Stomach (tissue), 9 donors: Measurements from ENCODE around the gene CEP55. TPM values are rescaled to one million over a fixed set of nuclear protein-coding genes. Genes with fewer than 3 reads are reported as not detected.

Experiments
- DNase-seq, 2 donors: peaks; one replicate each; pipeline versions ENCODE4 v3.0.0 to v3.0.0-alpha.2; 2013 to 2019
- H3K27ac ChIP-seq, 5 donors: fragments of 200-600 bp in 4 of 5; sonication (generic) in 4 of 5; one replicate each; pipeline ENCODE4 v1.5.1; 2013 to 2019; ENCODE audit warnings: mild to moderate bottlenecking in 1 of 5, moderate library complexity in 1 of 5
- H3K27me3 ChIP-seq, 3 donors: fragments of 200-600 bp; sonication (generic); one replicate each; pipeline ENCODE4 v1.5.1; 2017 to 2019; ENCODE audit warnings: mixed run types in 1 of 3
- H3K36me3 ChIP-seq, 4 donors: fragments of 200-600 bp; sonication (generic); 1 replicate in 3 of 4; 2 replicates in 1 of 4; pipeline ENCODE4 v1.5.1; 2016 to 2019
- H3K4me1 ChIP-seq, 4 donors: fragments of 200-600 bp; sonication (generic); one replicate each; pipeline ENCODE4 v1.5.1; 2016 to 2019
- H3K4me3 ChIP-seq, 4 donors: fragments of 200-600 bp; sonication (generic) in 3 of 4; one replicate each; pipeline ENCODE4 v1.5.1; 2016 to 2019; ENCODE audit warnings: mild to moderate bottlenecking in 1 of 4
- H3K9me3 ChIP-seq, 4 donors: fragments of 200-600 bp; sonication (generic); one replicate each; pipeline ENCODE4 v1.5.1; 2016 to 2019
- EP300 ChIP-seq: sonication (generic); formaldehyde crosslinking; IDR thresholded peaks from one replicate; pipeline ENCODE4 v1.6.1; 2017; ENCODE audit warnings: antibody characterized with exemption
- POLR2A ChIP-seq, 4 donors: fragments of 450-650 bp; IDR thresholded peaks; one replicate each; pipeline ENCODE4 v1.6.1; 2016; ENCODE audit warnings: antibody characterized with exemption in 4 of 4, control low read depth in 2 of 4, mild to moderate bottlenecking in 1 of 4, moderate library complexity in 1 of 4
- POLR2AphosphoS5 ChIP-seq, 3 donors: sonication (generic); formaldehyde crosslinking; IDR thresholded peaks; one replicate each; pipeline ENCODE4 v1.6.1; 2016; ENCODE audit warnings: antibody characterized with exemption in 3 of 3
- WGBS, 5 donors: extraction: QIAGEN DNeasy Blood & Tissue Kit in 3 of 5; methylation state at CpG; one replicate each; pipeline versions ENCODE4 v1.1.5 to v1.1.7; 2013 to 2018; 5-methylcytosine and 5-hydroxymethylcytosine counted together
- intact Hi-C: fragments of 100-400 bp; cut with DNase I; formaldehyde crosslinking; loops from one replicate; pipeline ENCODE4 v1.15.1; 2023; ENCODE audit warnings: low total_unique reads
- polyA plus RNA-seq, 3 donors: library from polyadenylated mRNA; stranded (reverse); fragments of 200-250 nt; gene quantifications; one replicate each; pipeline ENCODE4 v1.2.3, GENCODE V29; 2013
- total RNA-seq, 5 donors: library from RNA; depleted of rRNA; stranded (reverse); fragments of >200 nt; gene quantifications; one replicate each; pipeline versions ENCODE4 v1.1.0 to v1.2.3, GENCODE V29; 2014 to 2016
- TF ChIP-seq, protein P1 (sequence below), 7 experiments: fragments of 450-650 bp in 4 of 7; fragments of 200-600 bp in 3 of 7; sonication (generic) in 3 of 7; IDR thresholded peaks; one replicate each; pipeline ENCODE4 v1.5.1; 2016 to 2019; ENCODE audit warnings: antibody characterized with exemption in 7 of 7, control low read depth in 2 of 7, mild to moderate bottlenecking in 1 of 7
- donor health status: healthy with polysubstance abuse.
- donor health status: Bipolar disorder and iron deficiency.
- donor health status: healthy.

The CEP55 gene
- total and polyA plus RNA-seq, 8 donors: 0.58 to 7.2 (median 3.1) TPM; not detected in 1

- TF ChIP-seq, protein P1, sequence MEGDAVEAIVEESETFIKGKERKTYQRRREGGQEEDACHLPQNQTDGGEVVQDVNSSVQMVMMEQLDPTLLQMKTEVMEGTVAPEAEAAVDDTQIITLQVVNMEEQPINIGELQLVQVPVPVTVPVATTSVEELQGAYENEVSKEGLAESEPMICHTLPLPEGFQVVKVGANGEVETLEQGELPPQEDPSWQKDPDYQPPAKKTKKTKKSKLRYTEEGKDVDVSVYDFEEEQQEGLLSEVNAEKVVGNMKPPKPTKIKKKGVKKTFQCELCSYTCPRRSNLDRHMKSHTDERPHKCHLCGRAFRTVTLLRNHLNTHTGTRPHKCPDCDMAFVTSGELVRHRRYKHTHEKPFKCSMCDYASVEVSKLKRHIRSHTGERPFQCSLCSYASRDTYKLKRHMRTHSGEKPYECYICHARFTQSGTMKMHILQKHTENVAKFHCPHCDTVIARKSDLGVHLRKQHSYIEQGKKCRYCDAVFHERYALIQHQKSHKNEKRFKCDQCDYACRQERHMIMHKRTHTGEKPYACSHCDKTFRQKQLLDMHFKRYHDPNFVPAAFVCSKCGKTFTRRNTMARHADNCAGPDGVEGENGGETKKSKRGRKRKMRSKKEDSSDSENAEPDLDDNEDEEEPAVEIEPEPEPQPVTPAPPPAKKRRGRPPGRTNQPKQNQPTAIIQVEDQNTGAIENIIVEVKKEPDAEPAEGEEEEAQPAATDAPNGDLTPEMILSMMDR (IDR thresholded peaks at IDR 0.05): no peak
- TF ChIP-seq EP300: no peak
- TF ChIP-seq POLR2A (IDR thresholded peaks at IDR 0.05): no peak
- no peak for TF ChIP-seq POLR2AphosphoS5 (IDR thresholded peaks at IDR 0.05)
- H3K27ac ChIP-seq: no peak overlapping the region
- H3K9me3 ChIP-seq: no peaks in the 10 kb centered on the region
- no peak for DNase-seq
- H3K4me1 ChIP-seq: peaks cover 8 to 23% (median 17%) of the 10 kb centered on the region in 4 donors
- H3K27me3 ChIP-seq: peaks cover 13 to 61% (median 28%) of the 10 kb centered on the region in 3 donors
- intact Hi-C loops: no loop called here
- WGBS, 5 donors: 63 to 76% (median 65%) methylated on average over 3 of the region's 3 CpGs
- no peak overlapping the region for H3K4me3 ChIP-seq
- no peaks in the 10 kb centered on the region for H3K36me3 ChIP-seq
Observed at GRCh38 chr10:93565446-93565845, 69.0 kb downstream of the CEP55 start.

- intact Hi-C loops: no loop called here
- H3K36me3 ChIP-seq: no peaks in the 10 kb centered on the region
- peak within 1 kb of the TSS; percentile 26 to 49 (median 32) for H3K4me3 ChIP-seq
- TF ChIP-seq EP300: no peak
- TF ChIP-seq POLR2A (IDR thresholded peaks at IDR 0.05): no peak
- TF ChIP-seq POLR2AphosphoS5 (IDR thresholded peaks at IDR 0.05): no peak
- TF ChIP-seq, protein P1 (IDR thresholded peaks at IDR 0.05): no peak
- DNase-seq: peak; percentile 50 to 56
- 1 to 3% (median 3%) methylated on average over 14 to 85 of the region's 85 CpGs for WGBS, 5 donors
- peaks cover 13 to 64% (median 28%) of the 10 kb centered on the region in 3 donors for H3K27me3 ChIP-seq
- H3K9me3 ChIP-seq: no peaks in the 10 kb centered on the region
- H3K27ac ChIP-seq: no peak within 1 kb of the TSS
- peaks cover 8 to 29% (median 17%) of the 10 kb centered on the region in 4 donors for H3K4me1 ChIP-seq
Observed at GRCh38 chr10:93566435-93567276, 70.2 kb downstream of the CEP55 start, which contains the start of gene FFAR4. TSS of gene FFAR4 (plus strand) at chr10:93566665. CDS start at chr10:93566721, 56 bp downstream.

DNA sequence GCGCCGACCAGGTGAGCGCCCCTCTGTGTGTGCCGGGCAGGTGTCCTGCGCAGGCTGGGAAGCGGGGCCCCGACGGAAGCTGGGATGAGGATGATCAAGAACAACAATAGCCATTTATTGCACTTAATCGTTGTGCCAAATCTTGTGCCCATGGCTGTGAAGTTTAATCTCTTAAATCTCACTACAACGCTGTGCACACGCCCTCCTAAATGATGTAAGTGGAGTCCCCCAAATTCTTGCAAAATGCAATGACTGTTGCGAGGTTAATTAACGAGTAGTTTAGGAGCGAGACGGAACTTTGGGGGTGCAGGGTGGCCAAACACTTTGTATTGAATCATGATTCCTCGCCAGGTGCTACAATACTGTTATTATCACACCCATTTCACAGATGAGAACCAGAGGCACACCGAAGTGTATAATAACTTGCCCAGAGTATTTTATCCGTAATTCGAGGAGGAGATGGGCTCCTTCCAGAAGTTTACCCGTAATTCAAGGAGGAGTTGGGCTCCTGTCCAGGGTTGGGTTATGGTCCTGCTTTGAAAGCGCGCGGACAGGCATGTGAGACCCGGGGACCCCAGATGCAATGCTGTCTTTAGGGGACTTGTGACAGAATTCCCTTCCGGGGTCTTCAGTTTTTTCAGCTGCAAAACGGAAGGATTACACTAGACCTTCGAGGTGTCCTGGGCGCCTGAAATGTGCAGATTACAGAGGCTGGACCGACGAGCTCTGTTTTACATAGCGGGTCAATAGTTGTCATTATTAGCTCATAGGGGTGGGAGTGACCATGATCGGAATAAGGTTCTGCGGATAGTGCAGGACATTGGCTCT lies 71.1 kb downstream of the CEP55 start:
- Histone ChIP-seq H3K27me3 (peaks cover 13 to 71% (median 28%) of the 10 kb centered on the region in 3 donors), H3K9me3 (no peaks in the 10 kb centered on the region), H3K4me3 (peak overlapping the region; percentile 26 to 49 (median 32)), H3K27ac (no peak overlapping the region), H3K36me3 (no peaks in the 10 kb centered on the region), H3K4me1 (peaks cover 8 to 29% (median 17%) of the 10 kb centered on the region in 4 donors)
- intact Hi-C loops: no loop called here
- no peak for DNase-seq
- 16 to 21% (median 19%) methylated on average over 28 to 33 of the region's 33 CpGs for WGBS, 5 donors
- TF ChIP-seq POLR2A (IDR thresholded peaks at IDR 0.05) (no peak), EP300 (no peak), POLR2AphosphoS5 (IDR thresholded peaks at IDR 0.05) (no peak)
- TF ChIP-seq, protein P1 (IDR thresholded peaks at IDR 0.05): no peak

DNA sequence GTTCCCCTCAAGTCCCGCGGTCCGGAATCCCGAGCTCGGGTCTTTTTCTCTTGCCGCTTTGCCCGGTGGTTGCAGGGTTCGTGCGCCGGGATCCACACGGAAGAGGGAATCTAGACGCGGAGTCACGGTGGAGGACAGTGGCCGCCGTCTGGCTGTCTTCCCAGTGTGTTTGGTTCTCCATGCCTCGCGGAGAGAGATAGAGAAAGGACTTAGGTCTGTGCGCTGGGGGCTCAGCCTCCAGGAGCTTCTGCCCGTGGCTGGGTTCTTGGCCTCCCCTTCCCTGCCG lies 71.6 kb downstream of the CEP55 start:
- no peak overlapping the region for H3K27ac ChIP-seq
- WGBS, 5 donors: 9 to 18% (median 16%) methylated on average over 18 to 21 of the region's 21 CpGs
- peak in 1 of 2 donors; percentile 22 for DNase-seq
- peak overlapping the region in 2 of 4 donors; percentile 2 to 49 for H3K4me3 ChIP-seq
- intact Hi-C loops: no loop called here
- no peaks in the 10 kb centered on the region for H3K36me3 ChIP-seq
- no peak for TF ChIP-seq EP300
- TF ChIP-seq, protein P1 (IDR thresholded peaks at IDR 0.05): no peak
- no peak for TF ChIP-seq POLR2A (IDR thresholded peaks at IDR 0.05)
- TF ChIP-seq POLR2AphosphoS5 (IDR thresholded peaks at IDR 0.05): no peak
- H3K9me3 ChIP-seq: no peaks in the 10 kb centered on the region
- peaks cover 13 to 74% (median 28%) of the 10 kb centered on the region in 3 donors for H3K27me3 ChIP-seq
- peaks cover 10 to 35% (median 21%) of the 10 kb centered on the region in 4 donors for H3K4me1 ChIP-seq
